AG04449 (cell line): ENCODE measurements around the gene GSS.
A peak's percentile ranks its signal among the peaks of the same experiment; 100 is the strongest.

Experiments
- CTCF ChIA-PET: fragments of 350-600 bp; formaldehyde crosslinking; extraction: SDS; loops from one replicate; lab custom pipeline; 2021; ENCODE audit warnings: antibody characterized with exemption; lab: Yijun Ruan, JAX
- POLR2A ChIA-PET: fragments of 400-600, 350-600 bp; formaldehyde crosslinking; extraction: SDS; loops from one replicate; lab custom pipeline; 2020; ENCODE audit warnings: antibody characterized with exemption, inconsistent platforms; lab: Yijun Ruan, JAX
- DNase-seq: peaks from one replicate; pipeline ENCODE4 v3.0.0-alpha.2; 2010; ENCODE audit warnings: low read depth, low spot score
- H3K4me3 ChIP-seq: 2 replicates; pipeline ENCODE4 v1.5.1; 2011; ENCODE audit warnings: low read depth, mild to moderate bottlenecking, control low read depth, low read length
- TF ChIP-seq, protein P1 (sequence below): IDR thresholded peaks from one replicate; pipeline ENCODE4 v1.5.1; 2011; ENCODE audit warnings: mild to moderate bottlenecking, moderate library complexity, low read length, control low read depth, inconsistent platforms; ENCODE audit not compliant: insufficient read depth; ENCODE audit errors: missing control alignments

GSS gene

GRCh38 chr20:34956751-34957472 lies 1.3 kb upstream of the GSS start:
- ChIA-PET POLR2A (interaction anchor here (1.0 kb wide), 1 partner anchor 83 kb away, joined by 4 read pairs; no protein-coding TSS in a partner anchor), CTCF (interaction anchor here (1.4 to 12.9 kb wide), 3 partner anchors 11 to 132 kb away, joined by 4 to 245 read pairs (median 5); partner anchors contain the start of genes ACSS2, GGT7 and NCOA6)
- TF ChIP-seq, protein P1, sequence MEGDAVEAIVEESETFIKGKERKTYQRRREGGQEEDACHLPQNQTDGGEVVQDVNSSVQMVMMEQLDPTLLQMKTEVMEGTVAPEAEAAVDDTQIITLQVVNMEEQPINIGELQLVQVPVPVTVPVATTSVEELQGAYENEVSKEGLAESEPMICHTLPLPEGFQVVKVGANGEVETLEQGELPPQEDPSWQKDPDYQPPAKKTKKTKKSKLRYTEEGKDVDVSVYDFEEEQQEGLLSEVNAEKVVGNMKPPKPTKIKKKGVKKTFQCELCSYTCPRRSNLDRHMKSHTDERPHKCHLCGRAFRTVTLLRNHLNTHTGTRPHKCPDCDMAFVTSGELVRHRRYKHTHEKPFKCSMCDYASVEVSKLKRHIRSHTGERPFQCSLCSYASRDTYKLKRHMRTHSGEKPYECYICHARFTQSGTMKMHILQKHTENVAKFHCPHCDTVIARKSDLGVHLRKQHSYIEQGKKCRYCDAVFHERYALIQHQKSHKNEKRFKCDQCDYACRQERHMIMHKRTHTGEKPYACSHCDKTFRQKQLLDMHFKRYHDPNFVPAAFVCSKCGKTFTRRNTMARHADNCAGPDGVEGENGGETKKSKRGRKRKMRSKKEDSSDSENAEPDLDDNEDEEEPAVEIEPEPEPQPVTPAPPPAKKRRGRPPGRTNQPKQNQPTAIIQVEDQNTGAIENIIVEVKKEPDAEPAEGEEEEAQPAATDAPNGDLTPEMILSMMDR, result no peak
- no peak overlapping the region for H3K4me3 ChIP-seq
- DNase-seq, result no peak

DNA sequence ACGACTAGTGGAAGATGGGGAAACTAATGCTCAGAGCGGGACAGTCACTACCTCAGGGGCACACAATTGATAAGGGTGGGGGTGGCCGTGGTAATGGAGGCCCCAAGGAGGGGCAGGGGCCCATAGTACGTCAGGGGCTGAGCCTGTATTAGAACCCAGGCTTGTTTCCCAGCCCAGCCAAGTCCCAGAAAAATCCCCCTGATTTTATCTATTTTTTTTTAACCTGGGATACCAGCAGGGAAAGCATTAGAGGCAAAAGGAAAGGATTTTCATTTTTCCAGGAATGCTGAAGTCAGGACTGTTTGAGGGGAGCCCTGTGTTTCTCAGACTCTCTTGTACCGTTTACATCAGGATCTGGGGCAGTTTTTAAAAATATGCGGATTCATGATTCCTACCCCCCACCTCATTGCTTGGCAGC lies 444 bp upstream of the GSS start:
- TF ChIP-seq, protein P1, result no peak
- DNase-seq, result no peak
- peak overlapping the region; percentile 78 for H3K4me3 ChIP-seq
- ChIA-PET CTCF (interaction anchor here (0.6 to 12.9 kb wide), 6 partner anchors 19 to 136 kb away, joined by 3 to 245 read pairs (median 4); partner anchors contain the start of genes ACSS2, GGT7 and TRPC4AP), POLR2A (interaction anchor here (0.7 to 1.5 kb wide), 4 partner anchors 10 to 137 kb away, joined by 3 to 16 read pairs (median 6); partner anchors contain the start of gene ACSS2)

GRCh38 chr20:34954904-34955230 lies 739 bp downstream of the GSS start:
- ChIA-PET POLR2A (interaction anchor here (0.6 to 1.5 kb wide), 5 partner anchors 9 to 85 kb away, joined by 3 to 16 read pairs (median 3); partner anchors contain the start of gene ACSS2), CTCF (interaction anchor here (1.0 to 12.9 kb wide), 2 partner anchors 12 to 82 kb away, joined by 4 to 245 read pairs; partner anchors contain the start of genes ACSS2 and GGT7)
- TF ChIP-seq, protein P1, result no peak
- peak overlapping the region; percentile 78 for H3K4me3 ChIP-seq
- no peak for DNase-seq

- ChIA-PET POLR2A (no interaction called here), CTCF (interaction anchor here (12.9 kb wide), 1 partner anchor 82 kb away, joined by 245 read pairs; the partner anchor contains the start of genes ACSS2 and GGT7)
- TF ChIP-seq, protein P1, result no peak
- no peak for DNase-seq
- no peak overlapping the region for H3K4me3 ChIP-seq
Measured at GRCh38 chr20:34953960-34954359, 1.6 kb downstream of the GSS start.

DNA sequence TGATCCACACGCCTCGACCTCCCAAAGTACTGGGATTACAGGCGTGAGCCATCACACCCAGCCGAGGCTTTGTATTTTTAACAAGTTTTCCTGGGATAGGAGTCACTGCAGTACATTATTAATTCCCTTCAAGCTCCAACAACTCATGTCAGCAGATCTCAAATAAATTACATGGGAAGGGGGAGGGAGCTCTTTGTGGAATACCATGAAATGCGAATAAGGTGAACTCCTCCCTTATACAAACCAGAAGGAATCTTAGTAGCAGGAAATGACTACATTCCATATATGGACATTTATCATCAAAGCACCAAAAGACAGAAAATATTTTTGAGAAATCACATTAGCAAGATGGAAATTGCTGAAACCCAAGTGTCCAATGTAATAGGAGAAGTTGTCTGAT lies 2.9 kb downstream of the GSS start:
- ChIA-PET POLR2A (interaction anchor here (2.6 kb wide), 1 partner anchor 78 kb away, joined by 6 read pairs; no protein-coding TSS in a partner anchor), CTCF (interaction anchor here (12.9 kb wide), 1 partner anchor 80 kb away, joined by 245 read pairs; the partner anchor contains the start of genes ACSS2 and GGT7)
- TF ChIP-seq, protein P1, result no peak
- DNase-seq, result no peak
- H3K4me3 ChIP-seq, result no peak overlapping the region

- H3K4me3 ChIP-seq, result no peak overlapping the region
- TF ChIP-seq, protein P1, result no peak
- ChIA-PET CTCF (interaction anchor here (1.0 to 12.9 kb wide), 2 partner anchors 17 to 79 kb away, joined by 4 to 245 read pairs; partner anchors contain the start of genes ACSS2 and GGT7), POLR2A (interaction anchor here (0.6 to 2.6 kb wide), 2 partner anchors 75 to 77 kb away, joined by 4 to 6 read pairs; partner anchors contain the start of gene ACSS2)
- no peak for DNase-seq
Measured at GRCh38 chr20:34951652-34952051, 4.0 kb downstream of the GSS start.
